Measurements from ENCODE around the gene FZD7.

GRCh38 chr2:202084265-202084664, 50.6 kb downstream of the FZD7 start:
- TF ChIP-seq CTCF (IDR thresholded peaks at IDR 0.05; ENCODE audit: borderline replicate concordance, extremely low read depth, low read length, poor library complexity, severe bottlenecking) (no peak), EZH2 (IDR thresholded peaks at IDR 0.05; ENCODE audit: borderline replicate concordance, low read depth, low read length, severe bottlenecking) (no peak)
